GM12892 (cell line): ENCODE results near the gene MRPS18A.

Experiments
- POLR2A ChIP-seq: IDR thresholded peaks from 2 replicates; pipeline ENCODE4 v1.6.1; 2011; ENCODE audit warnings: low read depth, low read length, control low read depth
- POLR2AphosphoS5 ChIP-seq: IDR thresholded peaks from 2 replicates; pipeline ENCODE4 v1.6.1; 2011; ENCODE audit warnings: low read depth, low read length, control low read depth

DNA sequence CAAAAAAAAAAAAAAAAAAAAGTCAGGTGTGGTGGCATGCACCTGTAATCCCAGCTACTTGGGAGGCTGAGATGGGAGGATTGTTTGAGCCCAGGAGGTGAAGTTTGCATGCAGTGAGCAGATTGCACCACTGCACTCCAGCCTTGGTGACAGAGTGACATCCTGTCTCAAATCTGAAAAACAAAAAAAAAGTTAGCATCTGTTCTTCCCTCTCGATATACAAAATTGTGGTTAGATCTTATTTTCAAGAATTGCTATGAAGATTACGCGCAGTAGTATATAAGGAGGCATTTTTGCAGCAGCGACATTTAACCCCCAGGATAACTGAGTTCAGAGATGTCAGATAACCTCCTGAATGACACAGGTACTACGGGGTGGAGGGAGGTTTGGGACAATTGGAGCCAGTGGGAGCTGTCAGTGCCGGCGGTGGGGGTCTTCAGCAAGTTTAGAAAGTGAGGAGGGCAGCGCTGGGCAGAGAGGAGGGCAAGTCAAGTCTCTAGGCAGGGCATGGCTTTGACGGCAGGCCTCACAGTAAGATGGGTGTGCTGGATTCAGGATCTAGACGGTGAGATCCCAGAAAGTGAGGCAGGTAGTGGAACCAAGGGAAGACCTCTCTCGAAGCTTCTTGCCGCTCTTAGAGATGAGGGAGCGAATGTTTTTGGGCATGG, 26.2 kb upstream of the MRPS18A start:
- TF ChIP-seq POLR2A (no peak), POLR2AphosphoS5 (no peak)
